HG02678 (cell line): Measurements from ENCODE around the gene XIRP2.
"Not testable (repeated sequence)": the region's sequence is repeated elsewhere in the genome, so short reads cannot be mapped to it uniquely, and the experiment has no call there.

Source experiments
- ATAC-seq: cut with Tn5 transposase; IDR thresholded peaks from one replicate; pipeline ENCODE4 v1.9.1; 2021; ENCODE audit warnings: mild to moderate bottlenecking, moderate library complexity; ENCODE audit not compliant: unreplicated experiment

The XIRP2 gene

DNA sequence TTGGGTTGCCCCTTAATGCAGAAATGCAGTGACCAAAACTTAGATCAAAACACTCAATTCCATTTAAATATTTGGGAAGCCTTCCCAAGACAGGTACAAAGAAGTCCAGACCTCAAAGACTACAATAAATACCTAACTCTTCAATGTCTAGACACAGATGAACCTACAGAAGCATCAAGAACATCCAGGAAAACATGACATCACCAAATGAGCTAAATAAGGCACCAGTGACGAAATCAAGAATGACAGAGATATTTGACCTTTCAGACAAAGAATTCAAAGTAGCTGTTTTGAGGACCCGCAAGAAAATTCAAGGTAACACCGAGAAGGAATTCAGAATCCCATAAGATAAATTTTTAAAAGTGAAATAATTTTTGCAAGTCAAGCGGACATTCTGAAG is 140.2 kb downstream of the XIRP2 start:
- no peak for ATAC-seq

DNA sequence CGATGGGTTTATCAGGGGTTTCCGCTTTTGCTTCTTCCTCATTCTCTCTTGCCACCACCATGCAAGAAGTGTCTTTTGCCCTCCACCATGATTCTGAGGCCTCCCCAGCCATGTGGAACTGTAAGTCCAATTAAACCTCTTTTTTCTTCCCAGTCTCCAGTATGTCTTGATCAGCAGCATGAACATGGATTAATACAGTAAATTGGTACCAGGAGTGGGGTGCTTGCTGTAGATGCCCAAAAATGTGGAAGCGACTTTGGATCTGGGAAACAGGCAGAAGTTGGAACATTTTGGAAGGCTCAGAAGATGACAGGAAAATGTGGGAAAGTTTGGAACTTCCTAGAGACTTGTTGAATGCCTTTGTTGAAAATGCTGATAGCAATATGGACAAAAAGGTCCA is 146.7 kb downstream of the XIRP2 start:
- ATAC-seq = not testable (repeated sequence)

DNA sequence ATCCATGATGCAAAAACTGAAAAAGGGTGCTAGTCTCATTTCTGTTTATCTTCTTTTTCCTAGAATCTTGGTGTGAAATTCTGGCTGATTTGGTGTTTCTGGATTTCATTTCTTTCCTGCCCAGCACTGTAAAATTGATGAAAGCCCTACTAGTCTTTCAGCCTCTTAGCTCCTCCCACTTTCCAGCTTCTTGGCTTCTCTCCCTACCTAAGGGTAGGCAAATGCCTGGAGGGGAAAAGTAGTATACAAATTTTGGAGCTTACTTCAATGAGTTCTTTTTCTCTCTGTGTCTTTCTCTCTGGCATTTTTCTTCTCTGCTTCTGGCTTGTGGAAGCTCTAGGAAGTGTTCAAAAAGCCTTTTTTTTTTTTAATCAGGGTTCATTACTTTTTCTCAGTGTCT is 160.5 kb downstream of the XIRP2 start:
- no peak for ATAC-seq

DNA sequence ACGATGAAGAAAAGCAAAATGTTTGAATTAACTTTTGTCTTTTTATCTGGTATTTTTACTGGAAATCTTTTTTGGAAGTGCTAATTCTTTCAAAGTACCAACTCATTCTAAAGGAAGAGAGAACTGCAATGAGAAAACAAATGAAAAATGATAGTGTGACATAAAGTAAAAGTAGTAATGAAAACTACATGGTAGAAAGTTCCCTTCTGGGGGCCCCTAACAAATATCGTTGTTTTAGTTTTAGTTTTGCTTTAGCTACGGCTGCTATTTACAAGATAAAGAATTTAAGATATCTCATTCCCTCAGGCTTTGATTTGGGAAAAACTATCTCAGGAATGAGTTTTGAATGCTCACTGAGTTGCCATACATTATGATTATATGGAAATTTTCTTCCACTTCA is 161.4 kb downstream of the XIRP2 start:
- no peak for ATAC-seq

DNA sequence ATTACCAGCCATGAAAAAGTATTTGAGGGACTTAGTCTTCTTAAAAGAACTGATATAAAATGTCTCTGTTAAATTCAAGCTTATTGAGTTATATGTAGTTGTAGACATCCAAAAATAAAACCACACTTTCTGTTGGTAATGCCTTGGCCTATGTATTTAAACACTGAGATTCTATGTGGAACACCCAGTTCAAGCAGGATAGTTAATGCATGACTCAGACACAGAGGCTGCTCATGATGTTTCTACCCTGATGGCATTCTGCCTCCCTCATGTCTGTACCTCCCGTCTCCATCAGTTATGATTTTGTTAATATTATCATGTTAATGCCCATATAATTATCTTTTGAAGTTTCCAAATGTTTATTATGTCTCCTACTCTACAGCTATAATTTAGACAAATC is 164.5 kb downstream of the XIRP2 start:
- no peak for ATAC-seq

DNA sequence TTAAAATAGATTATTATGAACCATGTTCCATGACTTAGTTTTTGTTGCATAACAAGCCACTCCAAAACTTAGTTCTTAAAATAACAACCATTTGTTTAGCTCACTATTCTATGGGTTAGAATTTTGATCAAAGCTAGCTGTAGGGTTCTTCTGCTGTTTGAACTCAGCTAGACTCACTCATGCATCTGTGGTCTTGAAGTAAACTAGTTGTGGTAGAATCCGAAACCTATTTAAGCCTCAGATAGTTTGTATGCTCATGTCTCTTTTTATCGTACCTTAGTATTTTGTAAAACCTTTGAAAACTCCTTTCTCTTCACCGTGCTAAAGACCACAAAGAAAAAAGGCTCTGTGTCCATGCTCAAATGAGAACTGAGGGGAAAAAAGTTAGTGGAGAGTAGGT is 166.6 kb downstream of the XIRP2 start:
- no peak for ATAC-seq

DNA sequence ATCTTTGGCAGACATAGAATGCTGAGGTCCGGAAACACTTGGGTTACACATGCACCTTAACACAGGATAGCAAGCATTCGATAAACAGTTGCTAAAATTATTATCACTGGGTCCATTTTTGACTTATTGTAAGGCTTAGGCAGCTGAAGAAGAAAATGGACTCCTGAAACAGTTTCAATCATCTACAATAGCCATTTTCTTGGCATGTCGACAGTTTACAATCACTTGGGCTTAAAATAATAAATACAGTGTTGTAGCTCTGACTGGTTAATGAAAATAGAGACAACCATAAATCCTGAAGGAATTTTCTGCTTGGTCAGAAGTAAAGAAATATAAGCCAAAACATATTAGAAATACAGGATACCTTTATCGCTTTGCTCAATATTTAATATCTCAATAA is 169.2 kb downstream of the XIRP2 start:
- ATAC-seq = no peak

DNA sequence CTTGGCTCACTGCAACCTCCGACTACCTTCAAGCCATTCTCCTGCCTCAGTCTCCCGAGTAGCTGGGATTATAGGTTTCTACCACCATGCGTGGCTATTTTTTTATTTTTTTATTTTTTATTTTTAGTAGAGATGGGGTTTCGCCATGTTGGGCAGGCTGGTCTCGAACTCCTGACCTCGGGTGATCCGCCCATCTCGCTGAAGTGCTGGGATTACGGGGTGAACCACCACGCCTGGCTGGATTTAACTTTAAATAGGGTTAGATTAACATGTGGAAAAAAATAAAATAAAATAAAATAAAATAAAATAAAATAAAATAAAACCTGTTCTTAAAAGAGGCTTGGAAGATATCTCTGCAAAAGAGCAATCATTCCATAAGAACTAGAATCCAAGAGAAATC is 170.9 kb downstream of the XIRP2 start:
- ATAC-seq = no peak

DNA sequence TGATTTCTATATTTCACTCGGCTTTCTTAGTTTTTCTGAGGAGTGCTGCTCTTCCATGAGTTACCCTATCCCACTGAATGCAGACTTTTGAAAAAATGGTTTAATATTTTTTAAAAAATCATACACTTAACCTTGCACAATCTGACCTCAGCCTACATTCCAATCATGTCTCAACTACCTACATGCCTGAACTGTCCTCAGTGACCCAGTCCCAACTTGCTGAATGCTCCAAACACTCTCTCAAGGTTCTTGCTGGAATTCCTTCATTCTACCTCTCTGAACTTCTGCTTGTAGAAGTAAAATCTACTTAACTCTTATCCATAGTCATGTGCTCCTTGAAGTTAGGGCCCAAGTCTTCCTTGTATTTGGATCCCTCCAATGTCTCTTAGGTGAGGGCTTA is 181.6 kb downstream of the XIRP2 start:
- no peak for ATAC-seq

DNA sequence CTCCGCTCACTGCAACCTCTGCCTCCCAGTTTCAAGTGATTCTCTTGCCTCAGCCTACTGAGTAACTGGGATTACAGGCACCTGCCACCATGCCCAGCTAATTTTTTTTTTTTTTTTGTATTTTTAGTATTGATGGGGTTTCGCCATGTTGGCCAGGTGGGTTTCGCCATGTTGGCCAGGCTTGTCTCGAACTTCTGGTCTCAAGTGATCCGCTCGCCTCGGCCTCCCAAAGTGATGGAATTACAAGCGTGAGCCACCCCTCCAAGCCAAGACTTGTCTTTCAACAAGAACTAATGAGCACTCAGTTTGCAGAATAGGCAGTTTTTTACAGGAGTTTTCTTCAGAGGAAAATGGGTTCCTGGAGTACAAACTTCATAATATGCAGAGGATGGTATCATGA is 187.4 kb downstream of the XIRP2 start:
- not testable (repeated sequence) for ATAC-seq

DNA sequence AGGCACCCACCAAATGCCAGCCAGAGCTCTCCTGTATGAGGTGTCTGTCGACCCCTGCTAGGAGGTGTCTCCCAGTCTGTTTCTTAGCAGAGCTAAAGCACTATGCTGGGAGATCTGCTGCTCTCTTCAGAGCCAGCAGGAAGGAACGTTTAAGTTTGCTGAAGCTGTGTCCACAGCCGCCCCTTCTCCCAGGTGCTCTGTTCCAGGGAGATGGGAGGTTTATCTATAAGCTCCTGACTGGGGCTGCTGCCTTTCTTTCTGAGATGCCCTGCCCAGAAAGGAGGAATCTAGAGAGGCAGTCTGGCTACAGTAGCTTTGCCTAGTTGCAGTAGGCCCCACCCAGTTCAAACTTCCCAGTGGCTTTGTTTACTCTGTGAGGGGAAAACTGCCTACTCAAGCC is 210.7 kb downstream of the XIRP2 start:
- ATAC-seq = not testable (repeated sequence)

DNA sequence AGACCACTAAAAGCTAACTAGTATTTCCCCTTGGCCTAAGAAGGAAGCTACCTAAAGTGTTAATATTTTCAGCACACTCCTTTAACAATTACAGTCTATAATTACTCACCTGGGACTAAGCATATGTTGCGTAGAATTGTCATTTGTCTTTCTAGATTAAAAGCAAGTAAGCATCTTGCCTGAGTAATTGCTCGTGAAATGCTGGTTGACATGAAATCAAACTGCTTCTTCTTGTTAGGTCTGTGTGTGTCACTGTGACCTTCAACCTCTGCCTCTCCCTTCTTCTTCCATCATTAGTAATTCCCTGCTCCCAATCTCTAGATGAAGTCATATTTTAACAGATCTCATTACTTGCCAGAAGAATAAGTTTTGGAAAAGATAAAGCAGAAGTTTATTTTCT is 212.2 kb downstream of the XIRP2 start:
- no peak for ATAC-seq

DNA sequence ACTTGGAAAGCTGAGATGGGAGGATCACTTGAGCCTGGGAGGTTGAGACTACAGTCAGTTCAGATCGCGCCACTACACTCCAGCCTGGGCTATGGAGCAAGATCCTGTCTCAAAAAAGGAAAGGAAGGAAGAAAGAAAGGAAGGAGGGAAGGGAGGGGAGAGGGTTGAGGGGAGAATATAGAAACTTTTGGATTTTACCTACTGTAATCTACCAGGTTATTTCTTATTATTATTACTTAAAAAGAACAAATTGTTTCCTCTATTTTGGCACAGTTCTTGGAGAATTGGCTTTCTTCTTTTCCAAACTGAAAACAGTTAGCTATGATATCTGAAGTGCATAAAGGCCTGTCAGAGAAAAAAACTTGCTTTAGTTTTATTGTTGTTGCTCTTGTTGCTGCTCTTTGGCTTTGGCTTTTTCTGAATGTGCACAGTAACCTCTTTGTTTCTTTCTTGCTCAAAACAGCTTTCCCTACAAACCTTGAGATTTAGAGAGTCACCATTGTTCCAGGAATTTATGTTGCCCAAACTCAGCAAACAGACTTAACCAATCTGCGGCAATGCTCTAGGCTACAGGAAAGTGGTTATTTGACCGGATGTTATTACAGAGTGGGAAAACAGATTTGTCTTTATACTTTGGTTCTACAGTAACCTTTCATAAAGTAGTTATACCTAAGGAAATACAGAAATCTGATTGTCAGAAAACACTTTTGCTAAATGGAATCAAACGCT is 214.9 kb downstream of the XIRP2 start:
- ATAC-seq = no peak

DNA sequence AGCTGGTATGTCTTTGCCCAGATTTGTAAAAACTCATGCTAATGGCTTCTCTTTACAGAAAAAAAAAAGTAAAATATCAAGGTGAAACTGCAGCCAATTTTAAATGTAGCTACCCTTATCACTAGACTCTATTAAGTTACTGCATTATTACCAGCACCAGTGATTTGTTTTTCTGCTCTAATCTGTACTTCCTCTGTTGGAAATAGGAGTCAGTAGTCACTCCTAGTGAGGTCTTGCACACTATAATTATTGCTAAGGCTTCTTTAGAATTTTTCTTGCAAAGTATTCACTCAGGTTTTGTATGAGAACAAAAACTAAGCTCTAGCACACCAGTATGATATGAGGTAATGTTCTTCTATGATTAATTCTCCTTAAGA is 215.5 kb downstream of the XIRP2 start:
- ATAC-seq = no peak

DNA sequence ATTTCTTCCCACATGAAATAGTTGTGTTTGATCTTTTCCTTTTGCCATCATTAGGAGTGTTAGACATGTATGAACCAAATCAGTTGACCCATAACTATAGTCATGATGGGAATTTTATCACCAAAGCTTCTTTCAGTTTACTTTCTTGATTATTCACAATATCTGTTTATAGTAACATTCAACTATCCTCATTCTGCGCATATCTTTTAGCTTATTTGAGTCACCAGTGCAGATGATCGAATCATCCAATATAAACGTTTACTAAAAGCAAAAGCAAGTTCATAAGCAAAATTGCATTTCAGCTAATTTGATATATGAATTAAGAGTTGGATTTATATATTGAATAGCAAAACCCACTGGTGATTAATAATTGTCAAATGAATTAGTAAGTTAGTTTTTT is 216.4 kb downstream of the XIRP2 start:
- no peak for ATAC-seq

DNA sequence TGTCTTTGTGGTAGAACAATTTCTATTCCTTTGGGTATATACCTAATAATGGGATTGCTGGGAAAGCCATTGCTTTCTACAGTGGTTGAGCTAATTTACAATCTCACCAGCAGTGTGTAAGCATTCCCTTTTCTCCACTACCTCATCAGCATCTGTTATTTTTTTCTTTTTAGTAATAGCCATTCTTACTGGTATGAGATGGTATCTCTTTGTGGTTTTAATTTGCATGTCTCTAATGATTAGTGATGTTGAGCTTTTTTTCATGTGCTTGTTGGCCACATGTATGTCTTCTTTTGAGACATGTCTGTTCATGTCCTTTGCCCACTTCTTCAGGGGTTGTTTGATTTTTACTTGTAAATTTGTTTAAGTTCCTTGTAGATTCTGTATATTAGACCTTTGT is 221.4 kb downstream of the XIRP2 start:
- ATAC-seq = not testable (repeated sequence)

DNA sequence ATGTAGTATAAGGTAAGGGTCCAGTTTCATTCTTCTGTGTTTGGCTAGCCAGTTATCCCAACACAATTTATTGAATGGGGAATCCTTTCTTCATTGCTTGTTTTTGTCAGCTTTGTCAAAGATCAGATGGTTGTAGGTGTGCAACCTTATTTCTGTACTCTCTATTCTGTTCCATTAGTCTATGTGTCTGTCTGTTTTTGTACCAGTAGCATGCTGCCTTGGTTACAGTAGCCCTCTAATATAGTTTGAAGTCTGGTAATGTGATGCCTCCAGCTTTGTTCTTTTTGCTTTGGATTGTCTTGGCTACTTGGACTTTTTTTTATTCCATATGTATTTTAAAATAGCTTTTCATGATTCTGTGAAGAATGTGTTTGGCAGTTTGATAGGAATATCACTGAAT is 222.1 kb downstream of the XIRP2 start:
- no peak for ATAC-seq

DNA sequence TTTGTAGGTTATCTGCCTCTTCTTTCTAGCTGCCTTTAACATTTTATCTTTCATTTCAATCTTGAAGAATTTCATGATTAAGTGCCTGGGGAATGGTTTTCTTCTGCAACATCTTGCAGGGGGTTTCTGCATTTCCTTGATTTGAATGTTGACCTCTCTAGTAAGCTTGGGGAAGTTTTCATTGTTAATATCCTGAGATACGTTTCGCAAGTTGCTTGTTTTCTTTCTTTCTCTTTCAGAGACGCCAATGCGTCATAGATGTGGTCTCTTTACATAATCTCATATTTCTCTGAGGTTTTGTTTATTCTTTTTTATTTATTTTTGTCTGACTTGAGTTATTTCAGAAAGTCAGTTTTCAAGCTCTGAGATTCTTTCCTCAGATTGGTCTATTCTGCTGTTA is 225.7 kb downstream of the XIRP2 start:
- no peak for ATAC-seq

DNA sequence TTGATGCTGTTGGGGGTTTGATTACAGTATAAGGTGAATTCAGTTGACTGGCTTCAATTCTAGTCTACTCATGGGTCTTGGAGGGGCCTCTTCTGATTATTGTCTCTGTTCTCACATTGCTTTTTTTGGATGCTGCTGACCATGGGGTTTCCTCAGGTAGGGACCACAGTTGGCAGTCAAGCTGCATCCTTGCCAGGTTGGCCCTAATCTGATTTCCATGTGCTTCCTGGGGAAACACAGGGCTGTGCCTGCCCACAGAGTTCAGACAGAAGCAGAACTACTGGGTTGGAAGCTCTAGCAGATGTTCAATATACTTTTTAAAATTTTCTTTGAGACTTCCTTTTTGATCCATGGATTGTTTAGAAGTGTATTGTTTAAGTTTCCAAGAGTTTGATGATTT is 227.3 kb downstream of the XIRP2 start:
- no peak for ATAC-seq

DNA sequence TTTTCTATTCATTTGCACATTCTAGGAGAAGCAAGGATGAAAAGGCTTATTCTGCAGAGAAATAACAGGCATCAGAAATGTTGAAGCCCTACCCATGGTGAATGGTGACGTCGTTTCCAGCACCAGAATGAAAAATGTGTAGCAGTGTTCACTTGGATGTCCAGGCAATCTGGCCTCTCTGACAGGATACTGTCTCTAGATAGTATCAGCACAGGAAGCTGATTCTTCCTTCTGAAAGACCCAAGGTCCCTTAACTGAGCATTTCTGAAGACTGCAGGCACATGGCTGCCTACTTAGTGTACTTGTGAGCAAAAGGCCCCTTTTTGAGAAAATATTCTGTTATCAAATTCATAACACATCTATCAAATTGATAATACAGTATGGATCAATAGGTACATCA is 234.1 kb downstream of the XIRP2 start:
- ATAC-seq = no peak

DNA sequence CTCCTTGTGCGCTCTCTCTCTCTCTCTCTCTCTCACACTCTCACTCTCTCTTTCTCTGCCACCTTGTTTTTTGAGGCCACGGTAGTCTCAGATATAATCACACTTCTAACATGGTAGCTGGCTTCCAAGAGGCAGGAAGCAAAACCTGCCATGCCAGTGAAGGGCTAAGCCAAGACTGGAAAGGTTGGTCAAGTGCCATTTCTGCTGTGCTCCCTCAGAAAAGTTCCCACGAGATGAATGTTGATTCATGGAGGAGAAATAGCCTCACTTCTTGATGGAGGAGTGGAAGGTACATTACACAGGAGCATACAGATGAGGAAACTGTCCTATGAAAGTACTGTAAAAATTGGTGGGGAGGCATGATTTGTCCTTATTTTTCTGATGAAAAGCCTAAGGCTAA is 237.9 kb downstream of the XIRP2 start:
- ATAC-seq = no peak

DNA sequence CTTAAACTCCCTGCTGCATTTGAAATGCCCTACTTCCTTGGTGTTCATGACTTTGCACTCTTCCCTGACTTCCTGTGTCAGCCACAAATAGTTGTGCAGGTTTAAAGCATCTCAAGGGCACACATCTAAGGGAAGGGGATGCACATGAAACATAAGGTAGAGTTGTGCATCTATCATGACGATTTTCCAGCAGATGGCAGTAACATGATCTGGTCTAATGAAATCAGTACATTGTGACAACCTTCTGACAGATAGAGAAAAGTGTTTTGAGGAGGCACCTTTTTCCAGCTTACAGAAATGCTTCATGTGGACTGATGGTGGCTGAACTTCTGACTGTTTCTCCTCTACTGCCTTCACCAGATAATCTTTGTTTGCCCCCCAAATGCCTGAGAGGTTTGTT is 238.9 kb downstream of the XIRP2 start:
- no peak for ATAC-seq

DNA sequence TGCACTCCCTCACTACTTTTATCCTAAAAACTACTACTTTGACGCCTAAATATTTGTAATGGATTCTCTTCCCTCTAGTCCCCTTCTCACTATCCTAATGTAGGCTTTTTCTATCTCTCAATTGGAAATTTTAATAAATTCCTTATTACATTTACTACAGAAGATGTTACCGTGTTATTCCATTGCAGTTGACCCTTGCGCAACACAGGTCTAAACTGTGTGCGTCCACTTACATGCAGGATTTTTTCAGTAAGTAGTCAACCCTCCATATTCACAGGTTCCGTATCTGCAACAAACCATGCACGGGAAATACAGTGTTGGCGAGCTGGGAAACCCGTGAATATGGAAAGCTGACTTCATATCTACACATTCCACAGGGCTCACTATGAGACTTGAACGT is 239.8 kb downstream of the XIRP2 start:
- no peak for ATAC-seq
